Measurements from ENCODE around the gene MAP7D1. TPM values are rescaled to one million over a fixed set of nuclear protein-coding genes. Genes with fewer than 3 reads are reported as not detected.

Gene MAP7D1
- total RNA-seq, 2 donors from 2014 or later: 353 to 356 TPM

DNA sequence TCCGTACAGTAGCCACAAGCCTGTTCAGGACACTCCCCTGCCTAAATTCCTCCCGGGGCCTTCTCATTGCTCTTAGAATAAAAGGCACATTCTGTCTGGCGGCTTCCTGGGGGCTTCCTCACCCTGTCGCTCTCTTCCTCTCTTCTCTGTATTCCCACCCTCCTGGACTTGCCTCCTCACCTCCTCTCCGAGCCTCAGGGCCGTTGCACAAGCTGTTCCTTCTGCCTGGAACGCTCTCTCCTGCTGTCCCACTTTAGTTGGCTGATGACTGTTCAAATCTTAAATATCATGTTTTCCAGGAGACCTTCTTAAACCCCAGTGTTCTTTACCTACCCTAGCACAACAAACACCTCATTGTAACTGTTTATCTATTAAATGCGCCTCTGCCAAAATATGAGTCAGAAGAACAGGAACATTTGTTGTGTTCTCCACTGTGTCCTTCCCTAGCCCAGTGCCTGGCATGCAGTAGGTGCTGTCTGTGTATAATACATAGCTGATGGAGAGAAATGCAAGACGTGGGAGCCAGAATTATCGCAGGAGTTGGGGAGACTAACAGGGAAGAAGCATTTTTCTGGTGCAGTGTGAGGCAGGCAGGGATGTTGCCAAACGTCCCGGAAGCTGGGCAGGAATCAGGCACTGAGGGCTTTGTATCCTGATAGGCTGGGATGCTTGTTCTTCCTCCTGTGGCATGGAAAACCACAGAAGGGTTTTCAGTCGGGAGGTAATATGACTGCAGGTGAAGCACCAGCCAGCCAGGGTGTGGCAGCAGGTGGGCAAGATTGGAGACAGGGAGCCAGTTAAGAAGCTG is 44.2 kb downstream of the MAP7D1 start:
- H3K27me3 ChIP-seq: no peaks in the 10 kb centered on the region
- DNase-seq (ENCODE audit: low spot score): peak; percentile 73
- H3K4me3 ChIP-seq: peak overlapping the region in 1 of 2 donors; percentile 5
- no peaks in the 10 kb centered on the region for H3K9me3 ChIP-seq
- H3K36me3 ChIP-seq: no peaks in the 10 kb centered on the region
- H3K27ac ChIP-seq: peak overlapping the region; percentile 76 to 84
- H3K4me1 ChIP-seq: peaks cover 0 to 37% of the 10 kb centered on the region in 2 donors
- TF ChIP-seq, protein P1, sequence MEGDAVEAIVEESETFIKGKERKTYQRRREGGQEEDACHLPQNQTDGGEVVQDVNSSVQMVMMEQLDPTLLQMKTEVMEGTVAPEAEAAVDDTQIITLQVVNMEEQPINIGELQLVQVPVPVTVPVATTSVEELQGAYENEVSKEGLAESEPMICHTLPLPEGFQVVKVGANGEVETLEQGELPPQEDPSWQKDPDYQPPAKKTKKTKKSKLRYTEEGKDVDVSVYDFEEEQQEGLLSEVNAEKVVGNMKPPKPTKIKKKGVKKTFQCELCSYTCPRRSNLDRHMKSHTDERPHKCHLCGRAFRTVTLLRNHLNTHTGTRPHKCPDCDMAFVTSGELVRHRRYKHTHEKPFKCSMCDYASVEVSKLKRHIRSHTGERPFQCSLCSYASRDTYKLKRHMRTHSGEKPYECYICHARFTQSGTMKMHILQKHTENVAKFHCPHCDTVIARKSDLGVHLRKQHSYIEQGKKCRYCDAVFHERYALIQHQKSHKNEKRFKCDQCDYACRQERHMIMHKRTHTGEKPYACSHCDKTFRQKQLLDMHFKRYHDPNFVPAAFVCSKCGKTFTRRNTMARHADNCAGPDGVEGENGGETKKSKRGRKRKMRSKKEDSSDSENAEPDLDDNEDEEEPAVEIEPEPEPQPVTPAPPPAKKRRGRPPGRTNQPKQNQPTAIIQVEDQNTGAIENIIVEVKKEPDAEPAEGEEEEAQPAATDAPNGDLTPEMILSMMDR (IDR thresholded peaks at IDR 0.05): no peak

DNA sequence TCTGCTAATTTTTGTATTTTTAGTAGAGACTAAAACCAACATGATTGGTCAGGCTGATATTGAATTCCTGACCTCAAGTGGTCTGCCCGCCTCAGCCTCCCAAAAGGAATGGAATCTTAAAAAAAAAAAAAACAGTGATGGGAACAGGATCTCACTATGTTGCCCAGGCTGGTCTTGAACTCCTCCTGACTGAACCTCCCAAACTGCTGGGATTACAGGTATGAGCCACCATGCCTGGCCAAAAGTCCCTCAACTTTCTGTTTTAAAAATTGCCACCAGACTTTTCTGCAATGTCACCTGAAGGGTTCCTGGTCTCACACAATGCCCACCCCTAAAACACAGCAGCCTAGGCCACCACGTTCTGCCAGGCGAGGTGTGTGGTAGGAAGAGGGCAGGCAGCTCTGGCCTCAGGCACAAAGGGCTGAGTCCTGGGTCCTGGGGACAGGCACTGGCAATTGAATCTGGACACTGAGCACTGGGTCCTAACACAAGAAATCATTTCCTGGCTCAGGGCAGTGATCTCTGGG is 47.1 kb downstream of the MAP7D1 start:
- no peak for DNase-seq (ENCODE audit: low spot score)
- peaks cover 0 to 64% of the 10 kb centered on the region in 2 donors for H3K4me1 ChIP-seq
- H3K27ac ChIP-seq: peak overlapping the region; percentile 86 to 94
- TF ChIP-seq, protein P1 (IDR thresholded peaks at IDR 0.05): no peak
- no peaks in the 10 kb centered on the region for H3K9me3 ChIP-seq
- H3K36me3 ChIP-seq: no peaks in the 10 kb centered on the region
- no peak overlapping the region for H3K4me3 ChIP-seq
- no peaks in the 10 kb centered on the region for H3K27me3 ChIP-seq

DNA sequence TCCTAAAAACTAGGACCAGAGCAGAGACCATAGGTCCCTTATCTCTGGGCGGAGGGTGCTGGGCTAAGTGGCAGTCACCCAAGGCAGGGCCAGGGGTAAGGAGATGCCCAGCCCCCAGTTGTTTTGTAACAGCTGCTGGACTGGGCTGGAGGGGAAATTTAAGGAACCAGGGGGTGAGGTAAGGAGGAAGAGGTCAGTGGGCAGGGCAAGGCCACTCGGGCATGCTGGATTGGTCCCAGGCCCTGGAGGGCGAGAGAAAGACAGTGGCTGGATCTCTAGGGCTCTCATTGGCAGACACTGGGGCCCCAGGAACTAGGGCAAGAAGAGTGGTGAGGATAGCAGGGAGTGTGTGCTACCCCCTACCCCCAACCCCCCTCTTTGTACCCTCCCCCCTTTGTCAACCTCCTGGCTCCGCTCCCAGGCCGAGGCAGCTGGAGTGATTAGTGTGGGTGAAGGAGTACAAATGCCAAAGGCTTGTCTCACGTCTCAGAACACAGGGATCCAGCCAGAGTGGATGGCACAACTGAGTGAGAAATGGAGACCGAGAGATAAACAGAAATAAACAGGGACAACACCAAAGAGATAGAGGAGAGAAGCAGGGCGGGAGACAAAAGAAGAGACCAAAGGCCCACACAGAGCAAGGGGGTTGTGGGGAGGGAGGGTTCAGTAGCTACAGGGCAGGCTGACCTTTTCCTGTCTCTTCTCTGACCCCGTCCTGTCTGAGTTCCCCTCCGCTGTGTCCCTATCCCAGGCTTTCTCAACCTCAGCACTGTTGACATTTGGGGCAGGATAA is 47.8 kb downstream of the MAP7D1 start:
- Histone ChIP-seq H3K36me3 (no peaks in the 10 kb centered on the region), H3K9me3 (no peaks in the 10 kb centered on the region), H3K4me1 (peaks cover 0 to 66% of the 10 kb centered on the region in 2 donors), H3K4me3 (no peak overlapping the region), H3K27ac (peak overlapping the region; percentile 86 to 94), H3K27me3 (no peaks in the 10 kb centered on the region)
- TF ChIP-seq, protein P1 (IDR thresholded peaks at IDR 0.05): no peak
- DNase-seq (ENCODE audit: low spot score): peak; percentile 78

GRCh38 chr1:36204347-36204909 is 48.5 kb downstream of the MAP7D1 start:
- Histone ChIP-seq H3K27me3 (no peaks in the 10 kb centered on the region), H3K4me3 (no peak overlapping the region), H3K4me1 (peaks cover 0 to 71% of the 10 kb centered on the region in 2 donors), H3K9me3 (no peaks in the 10 kb centered on the region), H3K36me3 (no peaks in the 10 kb centered on the region), H3K27ac (peak overlapping the region; percentile 86 to 94)
- peak; percentile 68 for DNase-seq (ENCODE audit: low spot score)
- TF ChIP-seq, protein P1 (IDR thresholded peaks at IDR 0.05): no peak

DNA sequence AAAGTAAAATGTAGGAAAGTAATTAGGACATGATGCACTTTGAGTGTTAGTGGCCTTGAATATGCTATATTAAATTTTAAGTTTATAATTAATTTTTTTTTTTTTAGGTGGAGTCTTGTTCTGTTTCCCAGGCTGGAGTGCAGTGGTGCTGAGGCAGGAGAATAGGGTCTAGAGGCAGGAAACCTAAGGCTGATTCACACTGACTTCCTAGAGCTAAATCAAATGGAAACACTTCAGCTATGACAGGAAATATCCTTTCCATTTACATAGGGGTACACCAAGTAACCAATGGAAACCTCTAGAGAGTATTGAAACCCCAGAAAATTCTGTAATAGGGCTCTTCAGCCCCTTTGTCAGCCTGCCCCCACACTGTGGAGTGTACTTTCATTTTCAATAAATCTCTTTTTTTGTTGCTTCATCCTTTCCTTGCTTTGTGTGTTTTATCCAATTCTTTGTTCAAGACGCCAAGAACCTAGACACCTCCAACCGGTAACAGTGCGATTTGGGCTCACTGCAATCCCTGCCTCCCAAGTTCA is 50.4 kb downstream of the MAP7D1 start:
- Histone ChIP-seq H3K27ac (peak overlapping the region; percentile 47 to 67), H3K27me3 (no peaks in the 10 kb centered on the region), H3K4me3 (no peak overlapping the region), H3K36me3 (no peaks in the 10 kb centered on the region), H3K9me3 (no peaks in the 10 kb centered on the region), H3K4me1 (peaks cover 0 to 57% of the 10 kb centered on the region in 2 donors)
- TF ChIP-seq, protein P1 (IDR thresholded peaks at IDR 0.05): no peak
- DNase-seq (ENCODE audit: low spot score): no peak

Data from right atrium auricular region (tissue), 2 donors.